ENCODE data around the gene DUS1L.

The DUS1L gene

DNA sequence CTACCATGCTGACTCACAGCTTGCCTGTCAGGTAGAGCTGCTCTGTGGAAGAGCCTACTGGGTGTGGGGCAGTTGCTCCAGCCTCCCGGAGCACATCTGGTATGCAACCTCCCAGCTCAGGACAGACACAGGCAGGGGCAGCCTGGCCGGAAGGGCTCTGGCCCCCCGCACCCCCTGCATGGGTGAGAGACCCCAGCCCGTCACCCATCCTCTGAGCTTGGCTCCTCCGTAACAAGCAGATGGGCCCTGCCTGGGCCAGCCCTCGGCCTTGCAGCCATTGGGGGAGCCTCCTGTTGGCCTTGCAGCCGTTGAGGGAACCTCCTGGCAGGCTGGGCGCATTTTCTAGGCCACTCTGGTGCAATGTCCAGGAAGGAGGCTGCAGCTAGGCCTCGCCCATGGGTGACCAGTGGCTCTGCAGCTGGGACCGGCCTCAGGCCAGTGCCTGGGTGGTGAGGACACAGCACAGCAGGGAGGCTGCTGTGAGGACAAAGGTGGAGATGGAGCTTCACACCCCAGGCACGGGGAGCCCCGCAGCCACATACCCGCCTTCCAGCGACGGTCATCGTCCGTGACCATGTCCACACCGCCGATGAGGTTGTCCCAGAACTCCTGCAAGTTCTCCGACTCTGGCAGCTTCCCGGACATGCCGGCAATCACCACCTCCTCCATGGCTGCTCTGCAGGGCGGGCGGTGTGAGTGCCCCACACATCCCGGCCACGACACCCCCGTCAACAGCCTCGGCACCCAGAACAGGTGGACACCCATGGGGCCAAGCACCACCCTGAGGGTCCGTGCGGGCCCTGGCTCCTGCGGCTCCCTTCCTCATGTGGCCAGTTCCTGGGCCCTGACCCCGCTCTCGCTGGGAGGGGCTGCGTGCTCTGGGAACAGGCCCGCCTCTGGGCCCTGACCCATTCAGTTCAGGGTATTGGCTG is 30.4 kb upstream of the DUS1L start (continued):
- TF ChIP-seq, protein P1, sequence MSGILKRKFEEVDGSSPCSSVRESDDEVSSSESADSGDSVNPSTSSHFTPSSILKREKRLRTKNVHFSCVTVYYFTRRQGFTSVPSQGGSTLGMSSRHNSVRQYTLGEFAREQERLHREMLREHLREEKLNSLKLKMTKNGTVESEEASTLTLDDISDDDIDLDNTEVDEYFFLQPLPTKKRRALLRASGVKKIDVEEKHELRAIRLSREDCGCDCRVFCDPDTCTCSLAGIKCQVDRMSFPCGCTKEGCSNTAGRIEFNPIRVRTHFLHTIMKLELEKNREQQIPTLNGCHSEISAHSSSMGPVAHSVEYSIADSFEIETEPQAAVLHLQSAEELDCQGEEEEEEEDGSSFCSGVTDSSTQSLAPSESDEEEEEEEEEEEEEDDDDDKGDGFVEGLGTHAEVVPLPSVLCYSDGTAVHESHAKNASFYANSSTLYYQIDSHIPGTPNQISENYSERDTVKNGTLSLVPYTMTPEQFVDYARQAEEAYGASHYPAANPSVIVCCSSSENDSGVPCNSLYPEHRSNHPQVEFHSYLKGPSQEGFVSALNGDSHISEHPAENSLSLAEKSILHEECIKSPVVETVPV (CRISPR knock-in tag; IDR thresholded peaks at IDR 0.05): no peak
- TF ChIP-seq PPARA (CRISPR knock-in tag; IDR thresholded peaks at IDR 0.05; ENCODE audit: borderline replicate concordance): no peak
- no peak for TF ChIP-seq ZNF8 (CRISPR knock-in tag; IDR thresholded peaks at IDR 0.05)
- no peak for TF ChIP-seq ZNF565 (CRISPR knock-in tag; conservative IDR thresholded peaks at IDR 0.05; ENCODE audit: low read depth)

DNA sequence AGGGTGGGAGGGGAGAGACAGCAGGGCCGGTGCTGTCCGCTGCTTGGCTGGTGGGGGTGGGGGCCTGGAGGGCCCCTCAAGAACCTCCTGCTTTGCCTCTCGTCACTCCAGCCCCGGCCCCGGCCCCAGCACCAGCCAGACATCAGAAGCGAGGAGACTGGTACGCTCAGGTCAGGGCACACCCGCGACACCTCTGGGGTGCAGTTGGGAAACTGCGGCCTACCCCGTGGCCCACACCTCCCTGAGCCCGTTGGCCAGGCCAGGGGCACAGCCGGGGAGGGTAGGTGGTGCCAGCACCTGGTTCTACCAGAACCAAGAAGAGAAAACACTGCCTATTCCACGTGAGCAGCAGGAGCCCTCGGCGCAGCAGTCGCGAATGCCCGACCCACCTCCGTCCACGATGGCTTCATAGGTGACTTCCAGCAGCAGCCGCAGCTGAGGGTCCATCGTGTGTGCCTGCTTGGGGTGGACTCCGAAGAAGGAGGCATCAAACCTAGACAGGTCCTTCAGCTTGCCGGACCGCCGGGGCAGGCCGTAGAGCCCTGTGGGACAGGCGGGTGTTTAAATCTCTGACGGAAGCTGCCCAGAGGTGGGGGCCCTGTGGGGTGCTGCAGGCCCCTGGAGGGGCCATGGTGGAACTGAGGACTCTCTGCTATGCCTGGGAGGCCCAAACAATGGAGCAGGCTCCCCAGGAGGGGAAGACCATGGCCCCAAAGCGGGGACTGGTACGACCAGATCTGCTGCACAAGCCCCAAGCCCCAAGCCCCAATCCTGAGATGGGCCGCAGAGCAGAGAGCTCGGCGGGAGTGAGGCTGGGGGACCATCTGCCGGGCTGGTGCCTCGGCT is 29.6 kb upstream of the DUS1L start:
- TF ChIP-seq ZNF70 (CRISPR knock-in tag; IDR thresholded peaks at IDR 0.05): no peak
- TF ChIP-seq ZFP3 (CRISPR knock-in tag; IDR thresholded peaks at IDR 0.05): no peak
- no peak for TF ChIP-seq ZNF8 (CRISPR knock-in tag; IDR thresholded peaks at IDR 0.05)
- TF ChIP-seq, protein P2, sequence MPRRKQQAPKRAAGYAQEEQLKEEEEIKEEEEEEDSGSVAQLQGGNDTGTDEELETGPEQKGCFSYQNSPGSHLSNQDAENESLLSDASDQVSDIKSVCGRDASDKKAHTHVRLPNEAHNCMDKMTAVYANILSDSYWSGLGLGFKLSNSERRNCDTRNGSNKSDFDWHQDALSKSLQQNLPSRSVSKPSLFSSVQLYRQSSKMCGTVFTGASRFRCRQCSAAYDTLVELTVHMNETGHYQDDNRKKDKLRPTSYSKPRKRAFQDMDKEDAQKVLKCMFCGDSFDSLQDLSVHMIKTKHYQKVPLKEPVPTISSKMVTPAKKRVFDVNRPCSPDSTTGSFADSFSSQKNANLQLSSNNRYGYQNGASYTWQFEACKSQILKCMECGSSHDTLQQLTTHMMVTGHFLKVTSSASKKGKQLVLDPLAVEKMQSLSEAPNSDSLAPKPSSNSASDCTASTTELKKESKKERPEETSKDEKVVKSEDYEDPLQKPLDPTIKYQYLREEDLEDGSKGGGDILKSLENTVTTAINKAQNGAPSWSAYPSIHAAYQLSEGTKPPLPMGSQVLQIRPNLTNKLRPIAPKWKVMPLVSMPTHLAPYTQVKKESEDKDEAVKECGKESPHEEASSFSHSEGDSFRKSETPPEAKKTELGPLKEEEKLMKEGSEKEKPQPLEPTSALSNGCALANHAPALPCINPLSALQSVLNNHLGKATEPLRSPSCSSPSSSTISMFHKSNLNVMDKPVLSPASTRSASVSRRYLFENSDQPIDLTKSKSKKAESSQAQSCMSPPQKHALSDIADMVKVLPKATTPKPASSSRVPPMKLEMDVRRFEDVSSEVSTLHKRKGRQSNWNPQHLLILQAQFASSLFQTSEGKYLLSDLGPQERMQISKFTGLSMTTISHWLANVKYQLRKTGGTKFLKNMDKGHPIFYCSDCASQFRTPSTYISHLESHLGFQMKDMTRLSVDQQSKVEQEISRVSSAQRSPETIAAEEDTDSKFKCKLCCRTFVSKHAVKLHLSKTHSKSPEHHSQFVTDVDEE (CRISPR knock-in tag; IDR thresholded peaks at IDR 0.05): no peak
- TF ChIP-seq PPARA (CRISPR knock-in tag; IDR thresholded peaks at IDR 0.05; ENCODE audit: borderline replicate concordance): no peak
- ATAC-seq: no peak

DNA sequence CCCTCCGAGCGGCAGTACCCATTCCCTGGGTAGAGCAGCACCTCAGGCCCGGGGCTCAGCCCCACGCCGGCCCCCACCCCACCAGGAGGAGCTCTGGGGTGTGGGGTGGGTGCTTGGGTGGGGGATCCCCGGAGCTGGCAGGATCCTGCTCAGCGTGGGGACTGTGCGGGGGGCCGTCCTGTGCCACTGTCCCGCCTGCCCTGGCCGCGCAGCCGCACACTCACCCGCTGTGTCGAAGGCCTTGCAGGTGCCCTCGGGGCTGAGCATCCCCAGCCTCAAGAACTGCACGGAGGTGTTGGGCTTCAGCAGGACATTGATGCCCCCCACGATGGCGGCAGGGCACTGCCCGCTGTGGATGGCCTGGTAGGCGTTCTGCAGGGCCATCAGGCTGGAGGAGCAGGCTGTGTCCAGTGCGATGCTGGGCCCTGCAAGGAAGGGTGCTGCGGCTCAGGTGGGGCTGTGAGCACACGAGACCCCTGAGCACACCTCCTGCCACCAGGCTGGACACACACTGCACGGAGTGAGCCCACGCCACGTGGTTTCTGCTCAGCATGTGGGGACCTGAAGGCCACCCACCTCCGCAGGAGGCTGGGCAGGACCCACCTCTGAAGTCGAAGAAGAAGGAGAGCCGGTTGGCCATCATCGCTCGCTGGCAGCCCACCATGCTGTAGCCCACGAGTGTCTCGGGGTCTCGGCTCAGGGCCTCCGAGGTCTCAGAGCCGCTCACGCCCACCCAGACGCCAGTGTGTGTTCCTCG is 27.6 kb upstream of the DUS1L start:
- no peak for ATAC-seq

DNA sequence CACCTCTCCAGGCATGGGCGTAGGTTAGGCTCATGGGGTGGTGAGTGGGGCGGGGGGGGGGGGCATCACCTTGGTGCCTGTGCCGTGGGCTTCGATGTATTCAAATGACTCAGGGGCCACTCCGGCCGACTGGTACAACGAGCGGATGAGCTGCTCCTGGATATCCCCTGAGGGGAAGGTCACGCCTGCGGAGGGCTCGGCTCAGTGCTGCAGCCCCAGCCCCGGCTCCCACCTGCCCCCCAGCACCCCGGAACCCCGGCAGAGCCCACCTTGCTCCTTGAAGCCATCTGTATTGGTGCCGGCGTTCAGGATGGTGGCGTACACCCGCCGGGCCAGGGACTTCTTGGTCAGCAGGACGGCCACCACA is 27.0 kb upstream of the DUS1L start:
- no peak for ATAC-seq
- TF ChIP-seq ZNF70 (CRISPR knock-in tag; IDR thresholded peaks at IDR 0.05) (no peak), ARNTL (CRISPR knock-in tag; IDR thresholded peaks at IDR 0.05; ENCODE audit: borderline replicate concordance, low read depth) (no peak), PPARA (CRISPR knock-in tag; IDR thresholded peaks at IDR 0.05; ENCODE audit: borderline replicate concordance) (no peak), ZFP30 (CRISPR knock-in tag; IDR thresholded peaks at IDR 0.05) (no peak), TCF4 (CRISPR knock-in tag; IDR thresholded peaks at IDR 0.05; ENCODE audit: borderline replicate concordance) (no peak), GLIS3 (CRISPR knock-in tag; IDR thresholded peaks at IDR 0.05) (no peak)
- TF ChIP-seq, protein P3, sequence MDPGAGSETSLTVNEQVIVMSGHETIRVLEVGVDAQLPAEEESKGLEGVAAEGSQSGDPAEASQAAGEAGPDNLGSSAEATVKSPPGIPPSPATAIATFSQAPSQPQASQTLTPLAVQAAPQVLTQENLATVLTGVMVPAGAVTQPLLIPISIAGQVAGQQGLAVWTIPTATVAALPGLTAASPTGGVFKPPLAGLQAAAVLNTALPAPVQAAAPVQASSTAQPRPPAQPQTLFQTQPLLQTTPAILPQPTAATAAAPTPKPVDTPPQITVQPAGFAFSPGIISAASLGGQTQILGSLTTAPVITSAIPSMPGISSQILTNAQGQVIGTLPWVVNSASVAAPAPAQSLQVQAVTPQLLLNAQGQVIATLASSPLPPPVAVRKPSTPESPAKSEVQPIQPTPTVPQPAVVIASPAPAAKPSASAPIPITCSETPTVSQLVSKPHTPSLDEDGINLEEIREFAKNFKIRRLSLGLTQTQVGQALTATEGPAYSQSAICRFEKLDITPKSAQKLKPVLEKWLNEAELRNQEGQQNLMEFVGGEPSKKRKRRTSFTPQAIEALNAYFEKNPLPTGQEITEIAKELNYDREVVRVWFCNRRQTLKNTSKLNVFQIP (CRISPR knock-in tag; IDR thresholded peaks at IDR 0.05; ENCODE audit: borderline replicate concordance, low read depth): no peak

More for the DNA sequence above, 27.6 kb upstream of the DUS1L start:
- no peak for TF ChIP-seq SNAI2 (CRISPR knock-in tag; IDR thresholded peaks at IDR 0.05)
- TF ChIP-seq, protein P3 (CRISPR knock-in tag; IDR thresholded peaks at IDR 0.05; ENCODE audit: borderline replicate concordance, low read depth): no peak
- TF ChIP-seq, protein P4, sequence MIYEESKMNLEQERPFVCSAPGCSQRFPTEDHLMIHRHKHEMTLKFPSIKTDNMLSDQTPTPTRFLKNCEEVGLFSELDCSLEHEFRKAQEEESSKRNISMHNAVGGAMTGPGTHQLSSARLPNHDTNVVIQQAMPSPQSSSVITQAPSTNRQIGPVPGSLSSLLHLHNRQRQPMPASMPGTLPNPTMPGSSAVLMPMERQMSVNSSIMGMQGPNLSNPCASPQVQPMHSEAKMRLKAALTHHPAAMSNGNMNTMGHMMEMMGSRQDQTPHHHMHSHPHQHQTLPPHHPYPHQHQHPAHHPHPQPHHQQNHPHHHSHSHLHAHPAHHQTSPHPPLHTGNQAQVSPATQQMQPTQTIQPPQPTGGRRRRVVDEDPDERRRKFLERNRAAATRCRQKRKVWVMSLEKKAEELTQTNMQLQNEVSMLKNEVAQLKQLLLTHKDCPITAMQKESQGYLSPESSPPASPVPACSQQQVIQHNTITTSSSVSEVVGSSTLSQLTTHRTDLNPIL (CRISPR knock-in tag; IDR thresholded peaks at IDR 0.05; ENCODE audit: low read depth): no peak
- TF ChIP-seq ARNTL (CRISPR knock-in tag; IDR thresholded peaks at IDR 0.05; ENCODE audit: borderline replicate concordance, low read depth): no peak
- TF ChIP-seq ZC3H10 (CRISPR knock-in tag; IDR thresholded peaks at IDR 0.05): no peak
- no peak for TF ChIP-seq ZNF565 (CRISPR knock-in tag; conservative IDR thresholded peaks at IDR 0.05; ENCODE audit: low read depth)
- TF ChIP-seq GLIS3 (CRISPR knock-in tag; IDR thresholded peaks at IDR 0.05): no peak
- TF ChIP-seq ESRRG (CRISPR knock-in tag; IDR thresholded peaks at IDR 0.05): no peak
- TF ChIP-seq BACH2 (CRISPR knock-in tag; IDR thresholded peaks at IDR 0.05; ENCODE audit: borderline replicate concordance): no peak
